ENCODE data around the gene KLRC2. TPM values are rescaled to one million over a fixed set of nuclear protein-coding genes. Genes with fewer than 3 reads are reported as not detected.
"Not testable (repeated sequence)": the region's sequence is repeated elsewhere in the genome, so short reads cannot be mapped to it uniquely, and the experiment has no call there.

The KLRC2 gene
- polyA plus RNA-seq, 5 donors: 0.15 to 0.71 (median 0.42) TPM

- DNase-seq: no peak
Observed at GRCh38 chr12:10405294-10405693, 30.5 kb downstream of the KLRC2 start.

GRCh38 chr12:10404798-10405197 is 31.0 kb downstream of the KLRC2 start:
- DNase-seq: no peak

- DNase-seq: no peak
Observed at GRCh38 chr12:10400829-10401228, 35.0 kb downstream of the KLRC2 start.

- no peak for DNase-seq
Observed at GRCh38 chr12:10398168-10398567, 37.6 kb downstream of the KLRC2 start.

- DNase-seq: no peak
Observed at GRCh38 chr12:10397296-10397695, 38.5 kb downstream of the KLRC2 start.

- DNase-seq: not testable (repeated sequence)
Observed at GRCh38 chr12:10396176-10396575, 39.6 kb downstream of the KLRC2 start.

GRCh38 chr12:10395390-10395998 is 40.3 kb downstream of the KLRC2 start:
- DNase-seq: peak; percentile 18 to 36

- DNase-seq: not testable (repeated sequence)
Observed at GRCh38 chr12:10394531-10395152, 41.2 kb downstream of the KLRC2 start.

GRCh38 chr12:10393291-10393690 is 42.5 kb downstream of the KLRC2 start:
- DNase-seq: no peak

- DNase-seq: peak; percentile 45 to 56
Observed at GRCh38 chr12:10392394-10392930, 43.3 kb downstream of the KLRC2 start.

GRCh38 chr12:10390991-10391390 is 44.8 kb downstream of the KLRC2 start:
- not testable (repeated sequence) for DNase-seq

GRCh38 chr12:10389904-10390303 is 45.9 kb downstream of the KLRC2 start, which contains the start of gene KLRK1:
Gene KLRK1 (minus strand): TSS chr12:10390041. CDS start chr12:10388810, 1,231 bp downstream.
- no peak for DNase-seq

- DNase-seq: peak in 1 of 2 donors; percentile 18
Observed at GRCh38 chr12:10388624-10389413, 47.0 kb downstream of the KLRC2 start.

- not testable (repeated sequence) for DNase-seq
Observed at GRCh38 chr12:10387498-10387897, 48.3 kb downstream of the KLRC2 start.

GRCh38 chr12:10386857-10387256 is 49.0 kb downstream of the KLRC2 start:
- DNase-seq: no peak

- no peak for DNase-seq
Observed at GRCh38 chr12:10385166-10385613, 50.6 kb downstream of the KLRC2 start.

GRCh38 chr12:10384191-10384590 is 51.6 kb downstream of the KLRC2 start:
- no peak for DNase-seq

- no peak for DNase-seq
Observed at GRCh38 chr12:10381928-10382628, 53.7 kb downstream of the KLRC2 start.
